GM18505 (cell line): ENCODE results near the gene LHX2.

Experiments
- ATAC-seq: cut with Tn5 transposase; IDR thresholded peaks from one replicate; pipeline ENCODE4 v1.9.1; 2021; ENCODE audit not compliant: unreplicated experiment
- POLR2A ChIP-seq: IDR thresholded peaks from 4 replicates; pipeline ENCODE4 v1.6.1; 2011; ENCODE audit warnings: borderline replicate concordance; ENCODE audit not compliant: insufficient read depth, insufficient read length; ENCODE audit errors: extremely low read depth

The LHX2 gene

DNA sequence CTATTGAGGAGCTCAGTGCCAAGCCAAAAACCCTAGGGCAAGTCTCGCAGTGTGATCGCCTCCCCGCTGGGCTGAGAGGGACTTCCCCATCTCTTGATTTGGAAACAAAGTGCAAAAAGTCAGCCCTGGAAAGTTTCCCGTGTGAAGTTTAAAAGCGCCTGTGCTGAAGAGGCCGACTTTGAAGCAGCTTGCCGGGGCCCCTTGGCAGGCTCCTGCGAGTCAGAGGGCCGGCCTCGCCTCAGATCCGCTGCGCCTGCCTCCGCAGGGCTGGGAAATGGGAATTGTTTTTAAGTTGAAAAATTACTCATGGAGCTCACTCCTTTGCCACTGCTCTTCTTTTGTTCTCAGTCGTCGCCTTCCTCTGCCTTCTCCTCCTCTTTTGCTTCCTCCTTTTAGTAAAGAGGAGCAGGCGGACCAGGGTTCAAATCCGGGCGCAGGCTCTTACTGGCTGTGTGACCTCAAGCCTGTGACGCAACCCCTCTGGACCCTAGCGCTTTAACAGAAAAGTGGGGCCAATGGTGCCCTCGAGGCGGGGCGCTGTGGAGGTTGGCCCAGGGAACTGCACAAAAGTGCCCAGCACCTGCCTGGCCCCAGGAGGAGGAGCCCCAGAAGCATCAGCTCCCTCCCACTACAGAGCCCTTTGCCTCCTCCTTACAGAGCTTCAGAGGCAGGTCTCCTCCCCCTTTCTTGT, 14.7 kb upstream of the LHX2 start:
- no peak for TF ChIP-seq POLR2A
- peak; percentile 28 for ATAC-seq

DNA sequence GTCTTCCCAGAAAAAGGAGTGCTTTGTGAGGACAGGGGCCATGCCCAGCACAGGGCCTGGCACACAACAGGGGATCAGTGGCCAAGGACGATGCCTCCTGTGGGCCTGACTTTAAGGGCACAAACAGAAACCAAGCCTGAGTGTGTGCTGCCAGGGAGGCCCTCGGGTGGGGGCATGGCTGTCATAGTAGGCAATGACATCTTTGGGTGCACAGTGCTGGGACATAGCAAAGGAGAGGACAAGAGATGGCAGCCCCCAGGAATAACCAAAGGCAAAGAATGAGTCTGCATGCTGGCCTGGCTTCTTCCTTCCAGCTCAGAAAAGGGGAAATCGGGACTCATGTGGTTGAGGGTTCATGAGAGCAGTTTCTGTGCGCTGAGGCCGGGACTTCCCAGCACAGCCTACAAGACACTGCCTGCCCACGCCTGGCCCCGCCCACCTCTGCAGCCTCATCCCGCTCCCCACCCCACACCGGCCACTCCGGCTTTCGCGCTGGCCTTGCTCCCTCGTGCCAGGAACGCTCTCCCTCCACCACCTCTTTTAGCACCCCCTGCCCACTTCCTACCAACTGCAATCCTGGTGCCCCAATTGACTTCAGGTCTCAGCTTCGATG, 13.8 kb upstream of the LHX2 start:
- ATAC-seq = no peak
- peak; percentile 30 for TF ChIP-seq POLR2A

DNA sequence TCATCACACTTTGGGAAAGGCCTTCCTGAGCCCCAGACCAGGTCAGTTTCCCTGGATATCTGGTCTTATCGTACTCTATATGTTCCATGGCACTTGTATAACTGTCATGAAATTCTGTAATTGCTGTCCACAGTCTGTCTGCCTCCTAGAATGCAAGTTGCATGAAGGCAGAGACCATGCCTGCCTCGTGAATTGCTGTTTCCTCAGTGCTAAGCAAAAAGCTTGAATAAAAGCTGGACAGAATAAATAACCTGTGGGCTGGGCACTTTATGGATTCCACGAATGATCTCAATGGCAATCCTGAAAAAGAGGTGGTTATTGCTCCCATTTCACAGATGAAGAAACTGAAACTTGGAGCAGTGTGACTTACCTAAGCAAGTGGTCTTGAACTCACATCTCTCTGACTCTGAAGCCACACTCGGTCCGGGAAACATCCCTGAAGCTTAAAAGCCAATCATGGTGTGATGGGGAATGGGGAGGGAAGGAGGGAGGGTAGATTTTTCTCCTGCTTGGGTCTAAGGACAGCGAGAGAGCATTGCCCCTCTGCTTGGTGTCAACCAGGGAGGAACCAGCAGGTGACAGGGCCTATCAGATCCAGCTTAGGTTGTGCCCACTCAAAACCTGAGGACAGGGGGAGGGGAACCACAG, 13.2 kb upstream of the LHX2 start:
- no peak for ATAC-seq
- TF ChIP-seq POLR2A = no peak

DNA sequence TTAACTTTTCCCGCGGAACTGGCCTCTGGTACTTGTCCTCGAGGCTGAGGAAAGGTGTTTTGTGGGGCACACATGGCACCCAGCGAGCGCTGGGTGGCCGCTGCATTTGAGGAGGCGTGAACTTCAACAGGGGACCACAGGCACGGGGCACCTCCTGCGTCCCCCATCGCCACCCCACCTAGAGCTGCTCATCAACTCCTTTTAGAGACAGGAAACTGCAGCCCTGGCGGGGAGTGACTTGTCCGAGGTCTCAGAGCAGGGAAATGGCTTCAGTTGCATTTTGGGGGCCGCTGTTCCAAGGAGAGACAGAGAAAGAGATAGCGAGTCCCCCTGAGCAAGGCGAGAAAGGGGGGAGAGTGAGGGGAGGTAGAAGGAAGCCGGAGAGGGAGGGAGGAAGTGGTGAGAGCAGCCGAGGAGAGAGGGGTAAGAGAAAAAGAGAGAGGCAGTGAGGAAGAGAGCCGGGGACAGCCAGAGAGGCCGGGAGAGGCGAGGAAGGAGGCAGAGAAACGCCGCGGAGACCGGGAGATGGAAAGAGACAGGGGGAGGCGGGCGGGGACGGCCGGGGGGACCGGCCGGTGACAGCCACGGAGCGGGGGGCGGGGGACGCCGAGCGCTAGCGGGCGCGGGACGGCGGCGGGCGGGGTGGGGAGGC, 12.5 kb upstream of the LHX2 start:
- no peak for ATAC-seq
- TF ChIP-seq POLR2A = no peak

DNA sequence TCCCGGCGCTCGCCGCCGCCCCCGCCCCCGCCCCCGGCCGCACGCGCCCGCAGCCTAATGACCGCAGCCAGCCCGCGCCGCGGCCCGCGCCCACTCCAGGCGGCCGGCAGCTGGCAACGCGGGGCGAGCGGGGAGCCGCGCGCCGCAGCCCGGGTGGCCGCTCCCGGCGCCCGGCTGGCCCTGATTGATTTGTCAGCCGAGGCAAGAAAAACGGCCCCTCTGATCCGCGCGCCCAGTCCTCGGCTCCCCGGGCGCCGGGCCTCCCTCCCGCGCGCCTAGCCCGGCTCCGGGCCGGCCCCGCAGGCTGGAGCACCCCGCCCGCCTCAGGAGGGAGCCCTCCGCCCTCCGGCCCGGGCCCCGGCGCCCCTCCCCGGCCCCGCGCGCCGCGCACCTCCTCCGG, 11.9 kb upstream of the LHX2 start:
- ATAC-seq = no peak
- TF ChIP-seq POLR2A = no peak

DNA sequence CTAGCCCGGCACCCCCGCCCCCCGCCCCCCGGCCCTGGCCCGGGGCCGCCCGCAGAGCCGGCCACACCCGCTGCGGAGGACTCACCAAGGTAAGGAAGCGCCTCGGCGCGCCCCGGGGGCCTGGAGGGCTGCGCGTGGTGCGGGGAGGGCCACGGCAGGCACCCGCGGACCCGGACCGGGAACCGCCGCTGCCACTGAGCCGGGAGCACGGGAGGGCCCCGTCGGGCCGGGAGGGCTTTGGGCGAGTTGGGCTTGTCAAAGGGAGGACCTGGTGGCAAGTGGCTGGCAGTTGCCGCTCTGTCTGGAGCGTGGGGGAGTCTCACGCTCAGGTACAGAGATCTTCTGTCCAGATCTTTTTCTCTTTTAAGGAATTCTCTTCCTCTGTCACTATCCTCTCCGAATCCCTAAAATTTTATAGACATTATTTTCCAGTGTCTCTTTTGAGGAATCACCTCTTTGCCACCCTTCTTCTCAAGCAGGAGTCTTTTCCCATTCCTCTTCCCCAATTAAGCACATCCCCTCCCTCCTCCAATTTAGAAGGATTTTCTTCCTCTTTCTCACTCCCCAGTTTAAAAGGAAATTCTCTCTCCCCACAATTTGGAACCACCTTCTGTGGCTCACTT, 11.3 kb upstream of the LHX2 start:
- no peak for TF ChIP-seq POLR2A
- no peak for ATAC-seq

DNA sequence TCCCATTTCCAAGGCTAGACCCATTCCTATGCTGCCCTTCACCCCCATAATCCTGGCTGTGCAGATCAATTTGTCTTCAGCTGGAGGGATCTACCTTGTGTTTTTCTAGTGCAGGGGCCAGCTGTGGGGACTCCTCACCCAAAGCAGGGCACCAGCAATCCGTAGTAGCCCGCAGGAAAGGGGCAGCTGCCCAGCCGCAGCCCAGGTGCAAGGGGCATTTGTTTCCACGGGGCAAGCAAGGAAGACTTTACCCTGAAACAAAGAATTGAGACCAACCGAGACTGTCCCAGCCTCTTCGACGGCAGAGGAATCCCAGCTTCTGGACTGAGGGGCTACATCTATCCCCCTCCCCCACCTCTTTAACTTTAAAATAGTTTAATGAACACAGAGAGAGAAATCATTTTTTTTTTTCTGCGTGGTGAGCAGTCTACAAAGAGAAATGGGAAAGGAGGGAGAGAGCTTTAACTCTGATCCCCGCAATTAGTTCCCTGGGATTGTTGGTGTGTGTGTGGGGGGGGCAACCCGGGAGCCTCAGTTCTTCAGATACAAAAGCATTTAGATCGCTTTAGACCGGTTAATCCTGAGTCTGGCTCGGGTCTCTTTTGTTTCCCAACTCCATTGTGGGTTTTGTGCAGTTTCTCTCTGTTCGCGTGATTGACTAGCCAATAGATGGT, 10.6 kb upstream of the LHX2 start:
- no peak for ATAC-seq
- TF ChIP-seq POLR2A = no peak

DNA sequence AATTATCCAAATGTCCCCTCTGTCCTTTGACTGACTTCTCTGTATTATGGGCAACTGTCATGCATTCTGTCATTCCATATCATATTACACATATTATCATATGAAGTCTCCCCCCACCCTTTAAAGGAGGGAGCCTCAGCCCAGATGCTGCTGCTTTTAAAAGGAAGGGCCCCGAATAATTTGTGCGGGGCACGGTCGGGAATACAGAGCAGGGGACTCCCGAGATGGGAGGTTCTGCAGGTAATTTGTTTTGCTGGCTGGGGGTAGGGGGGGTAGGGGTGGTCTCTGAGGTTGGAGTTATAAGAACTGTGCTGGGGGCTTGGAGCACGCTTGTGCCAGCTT, 10.1 kb upstream of the LHX2 start:
- no peak for ATAC-seq

DNA sequence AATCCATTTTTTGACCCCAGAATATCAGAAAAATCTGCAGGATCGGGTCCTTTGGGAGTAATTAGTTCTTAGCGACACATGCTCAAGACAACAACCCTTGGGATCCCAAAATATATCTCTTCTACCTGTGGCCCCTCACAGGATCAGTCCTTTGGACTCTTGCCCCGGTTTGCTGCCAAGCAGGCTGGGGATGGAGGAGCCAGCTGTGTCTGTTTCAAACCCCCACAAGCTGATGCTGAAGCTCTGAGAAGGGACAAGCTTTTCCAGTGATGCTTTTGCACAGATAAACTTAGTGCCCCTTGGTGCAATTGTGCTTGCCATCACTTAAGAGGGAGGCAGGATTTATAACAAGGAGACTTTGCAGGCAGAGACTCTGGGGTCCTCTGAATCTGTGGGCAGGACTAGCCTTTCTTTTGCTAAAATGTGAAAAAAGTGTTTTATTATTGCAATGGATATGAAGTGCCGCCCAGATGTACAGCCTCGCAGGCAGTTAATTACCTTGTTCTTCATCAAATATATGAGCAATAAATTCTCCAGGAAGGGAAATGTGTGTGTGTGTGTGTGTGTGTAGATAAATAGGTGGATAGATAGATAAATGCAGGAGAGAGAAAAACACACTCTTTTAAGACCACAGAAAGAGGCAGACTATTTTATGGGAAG, 9.6 kb upstream of the LHX2 start:
- no peak for ATAC-seq
- TF ChIP-seq POLR2A = no peak

More for the DNA sequence above, 10.1 kb upstream of the LHX2 start:
- no peak for TF ChIP-seq POLR2A

DNA sequence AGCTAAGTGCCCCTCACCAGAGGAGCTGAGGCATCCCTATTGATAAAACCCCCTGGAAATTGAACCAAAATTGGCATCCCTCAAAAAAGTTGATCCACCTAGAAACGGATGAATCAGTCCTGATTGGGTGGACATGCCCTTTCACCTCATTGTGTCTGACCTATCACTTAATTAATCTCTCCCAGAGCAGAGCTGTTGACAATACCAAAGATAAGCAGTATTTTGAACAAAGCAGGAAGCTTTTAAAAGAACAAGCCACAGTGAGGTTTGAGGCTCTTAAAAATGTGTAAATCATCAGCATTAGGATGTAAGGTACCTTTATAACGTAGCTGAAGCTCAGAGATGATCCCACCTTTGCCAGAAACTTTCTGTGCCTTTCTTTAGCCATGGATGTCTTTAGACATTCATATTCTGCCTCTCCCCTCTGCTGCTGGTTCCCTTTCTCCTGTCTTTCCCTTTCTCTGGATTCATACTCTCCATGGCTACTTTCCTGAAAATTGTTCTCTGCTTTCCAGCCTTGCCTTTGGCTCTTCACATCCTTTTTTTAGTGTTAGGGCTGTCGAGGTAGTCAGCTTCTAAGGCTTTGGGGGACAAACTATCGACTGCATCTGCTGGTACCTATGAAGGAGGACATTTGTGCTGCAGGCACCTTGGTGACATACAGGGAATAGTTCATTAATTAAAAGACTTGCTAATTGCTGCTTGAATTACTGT, 7.8 kb upstream of the LHX2 start:
- ATAC-seq = no peak
- TF ChIP-seq POLR2A = no peak

DNA sequence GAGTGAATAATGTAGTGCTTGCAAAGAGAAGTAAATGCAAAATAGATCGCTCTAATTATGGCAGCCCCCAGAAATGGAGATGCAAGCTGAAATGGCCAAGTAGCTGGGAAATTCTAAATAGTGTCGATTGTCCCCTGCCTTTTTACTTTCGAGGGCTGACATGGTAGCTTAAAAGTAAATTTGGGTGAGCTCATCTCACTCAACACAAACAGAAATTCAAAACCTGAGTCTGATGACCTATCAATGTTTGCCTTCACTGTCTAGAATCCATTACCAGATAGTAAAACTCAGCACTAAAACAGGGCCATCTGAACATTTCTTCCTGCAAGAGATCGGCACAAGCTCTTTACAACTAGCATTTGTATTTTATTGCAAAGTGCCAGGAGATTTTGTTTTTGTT, 7.0 kb upstream of the LHX2 start:
- no peak for ATAC-seq
- TF ChIP-seq POLR2A = no peak

DNA sequence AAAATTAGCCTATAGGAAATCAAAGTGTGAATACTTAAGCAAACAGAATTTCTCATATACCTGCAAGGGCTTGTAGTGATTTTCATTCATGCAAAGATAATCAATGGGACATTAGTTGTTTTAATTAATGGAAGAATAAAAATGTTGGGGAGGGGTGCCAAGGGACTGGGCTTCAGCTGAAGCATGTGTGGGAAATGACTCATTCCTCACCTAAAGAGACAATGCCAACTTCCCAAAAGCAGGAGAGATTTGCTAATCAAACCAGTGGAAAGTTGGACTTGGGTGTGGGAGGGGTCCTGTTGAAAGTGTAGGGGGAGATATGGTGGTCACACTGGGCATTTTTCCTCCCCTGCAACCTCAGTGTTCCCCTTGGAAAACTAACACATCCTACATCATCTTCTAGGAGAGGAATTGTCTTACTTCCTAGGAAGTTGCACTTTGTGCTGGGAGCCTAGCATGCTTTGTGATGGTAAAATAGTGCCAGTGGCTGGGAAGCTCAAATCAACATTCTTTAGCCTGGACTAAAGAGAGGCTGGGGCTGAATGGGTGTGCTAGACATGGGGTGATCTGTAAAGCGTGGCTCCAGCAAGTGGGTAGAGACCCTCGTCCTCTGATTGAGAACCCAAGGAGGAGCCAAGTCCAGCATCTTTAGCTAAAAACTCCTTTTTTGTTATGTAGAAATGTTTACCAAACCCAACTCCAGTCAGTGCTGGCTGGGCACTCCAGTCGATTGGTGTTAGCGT, 6.4 kb upstream of the LHX2 start:
- no peak for TF ChIP-seq POLR2A
- ATAC-seq = no peak
